IMR-90 (cell line): Measurements from ENCODE around the gene NKTR.

Experiments
- MXI1 ChIP-seq: IDR thresholded peaks from 2 replicates; pipeline ENCODE4 v1.6.1; 2012; ENCODE audit warnings: low read depth, mild to moderate bottlenecking, low read length, moderate library complexity, borderline replicate concordance
- TF ChIP-seq, protein P1 (sequence below): conservative IDR thresholded peaks from 2 replicates; pipeline ENCODE4 v1.5.1; 2012; ENCODE audit warnings: mild to moderate bottlenecking, low read depth, low read length, improper control_type of control experiment
- TF ChIP-seq, protein P2 (sequence below): fragments of 150-350 bp; IDR thresholded peaks from 2 replicates; pipeline ENCODE4 v1.6.1; 2017; ENCODE audit warnings: mild to moderate bottlenecking, antibody characterized with exemption, low read length, low read depth

- TF ChIP-seq, protein P1, sequence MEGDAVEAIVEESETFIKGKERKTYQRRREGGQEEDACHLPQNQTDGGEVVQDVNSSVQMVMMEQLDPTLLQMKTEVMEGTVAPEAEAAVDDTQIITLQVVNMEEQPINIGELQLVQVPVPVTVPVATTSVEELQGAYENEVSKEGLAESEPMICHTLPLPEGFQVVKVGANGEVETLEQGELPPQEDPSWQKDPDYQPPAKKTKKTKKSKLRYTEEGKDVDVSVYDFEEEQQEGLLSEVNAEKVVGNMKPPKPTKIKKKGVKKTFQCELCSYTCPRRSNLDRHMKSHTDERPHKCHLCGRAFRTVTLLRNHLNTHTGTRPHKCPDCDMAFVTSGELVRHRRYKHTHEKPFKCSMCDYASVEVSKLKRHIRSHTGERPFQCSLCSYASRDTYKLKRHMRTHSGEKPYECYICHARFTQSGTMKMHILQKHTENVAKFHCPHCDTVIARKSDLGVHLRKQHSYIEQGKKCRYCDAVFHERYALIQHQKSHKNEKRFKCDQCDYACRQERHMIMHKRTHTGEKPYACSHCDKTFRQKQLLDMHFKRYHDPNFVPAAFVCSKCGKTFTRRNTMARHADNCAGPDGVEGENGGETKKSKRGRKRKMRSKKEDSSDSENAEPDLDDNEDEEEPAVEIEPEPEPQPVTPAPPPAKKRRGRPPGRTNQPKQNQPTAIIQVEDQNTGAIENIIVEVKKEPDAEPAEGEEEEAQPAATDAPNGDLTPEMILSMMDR, result no peak
- no peak for TF ChIP-seq MXI1
- TF ChIP-seq, protein P2, sequence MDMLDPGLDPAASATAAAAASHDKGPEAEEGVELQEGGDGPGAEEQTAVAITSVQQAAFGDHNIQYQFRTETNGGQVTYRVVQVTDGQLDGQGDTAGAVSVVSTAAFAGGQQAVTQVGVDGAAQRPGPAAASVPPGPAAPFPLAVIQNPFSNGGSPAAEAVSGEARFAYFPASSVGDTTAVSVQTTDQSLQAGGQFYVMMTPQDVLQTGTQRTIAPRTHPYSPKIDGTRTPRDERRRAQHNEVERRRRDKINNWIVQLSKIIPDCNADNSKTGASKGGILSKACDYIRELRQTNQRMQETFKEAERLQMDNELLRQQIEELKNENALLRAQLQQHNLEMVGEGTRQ, result no peak
These were observed 51.0 kb downstream of the NKTR start for GRCh38 chr3:42651248-42652091.
